ENCODE results near the gene LIPT2.
"Not testable (repeated sequence)": the region's sequence is repeated elsewhere in the genome, so short reads cannot be mapped to it uniquely, and the experiment has no call there.

Gene LIPT2

DNA sequence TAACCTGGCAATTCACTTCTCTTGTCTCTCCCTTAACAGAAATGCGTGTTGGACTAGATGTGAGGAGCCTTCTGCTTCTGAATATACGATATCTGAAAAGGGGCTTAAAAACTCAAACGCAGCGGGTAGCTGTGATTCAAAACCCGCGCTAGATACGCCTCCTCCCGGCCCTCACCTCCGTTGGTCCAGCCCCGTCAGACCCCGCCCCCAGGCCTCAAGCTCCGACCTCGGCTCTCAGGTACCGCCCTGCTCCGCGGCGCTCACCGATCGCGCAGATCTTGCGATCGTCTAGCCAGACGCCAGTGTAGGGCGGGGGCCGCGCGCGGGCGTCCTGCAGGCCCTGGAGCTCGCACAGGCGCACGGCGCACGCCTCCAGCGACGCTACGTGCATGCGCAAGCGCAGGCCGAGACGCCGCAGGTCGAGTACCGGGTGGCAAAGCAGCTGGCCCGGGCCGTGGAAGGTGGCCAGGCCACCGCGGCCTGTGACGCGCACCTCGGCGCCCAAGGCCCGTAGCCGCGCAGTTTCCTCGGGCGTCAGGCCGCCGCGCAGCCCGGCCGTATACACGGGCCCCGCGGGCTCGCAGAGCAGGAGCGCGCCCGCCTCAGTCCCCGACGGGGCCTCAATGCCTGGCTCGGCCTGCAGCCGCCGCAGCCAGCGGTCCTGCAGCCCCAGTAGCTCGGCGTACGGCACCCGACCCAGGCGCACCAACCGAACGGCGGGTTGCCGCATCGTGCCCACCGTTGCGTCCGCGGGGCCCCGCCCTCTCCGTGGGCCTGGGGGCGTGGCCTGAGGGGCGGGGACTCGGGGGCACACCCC is at the start of gene LIPT2:
TSS of gene LIPT2 (minus strand) at position 751 of the 817 bp plus-strand sequence. CDS start at position 730, 21 bp downstream.
- DNase-seq = no peak

- no peak for DNase-seq
These were observed 47.9 kb upstream of the LIPT2 start for GRCh38 chr11:74541466-74541865.

DNA sequence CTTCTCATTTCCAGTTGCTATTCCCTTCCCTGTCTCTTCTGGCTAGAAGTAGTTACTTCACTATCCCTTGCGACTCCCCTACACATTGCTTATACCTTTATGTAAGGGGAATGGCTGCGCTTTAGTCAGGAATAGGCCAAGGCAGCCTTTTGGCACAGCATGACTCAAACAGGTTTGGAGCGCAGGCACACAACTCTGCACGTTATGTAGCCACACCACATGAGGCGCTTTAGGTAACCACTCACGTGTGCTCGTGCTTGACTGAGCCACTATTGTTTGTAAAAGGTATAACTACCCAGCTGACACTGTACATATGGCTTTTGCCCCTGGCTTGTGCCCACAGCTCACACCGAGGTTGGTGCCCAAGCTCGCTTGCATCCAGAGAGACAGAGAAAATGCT is 46.7 kb upstream of the LIPT2 start:
- no peak for DNase-seq

GRCh38 chr11:74538680-74539079 is 45.2 kb upstream of the LIPT2 start:
- no peak for DNase-seq

DNA sequence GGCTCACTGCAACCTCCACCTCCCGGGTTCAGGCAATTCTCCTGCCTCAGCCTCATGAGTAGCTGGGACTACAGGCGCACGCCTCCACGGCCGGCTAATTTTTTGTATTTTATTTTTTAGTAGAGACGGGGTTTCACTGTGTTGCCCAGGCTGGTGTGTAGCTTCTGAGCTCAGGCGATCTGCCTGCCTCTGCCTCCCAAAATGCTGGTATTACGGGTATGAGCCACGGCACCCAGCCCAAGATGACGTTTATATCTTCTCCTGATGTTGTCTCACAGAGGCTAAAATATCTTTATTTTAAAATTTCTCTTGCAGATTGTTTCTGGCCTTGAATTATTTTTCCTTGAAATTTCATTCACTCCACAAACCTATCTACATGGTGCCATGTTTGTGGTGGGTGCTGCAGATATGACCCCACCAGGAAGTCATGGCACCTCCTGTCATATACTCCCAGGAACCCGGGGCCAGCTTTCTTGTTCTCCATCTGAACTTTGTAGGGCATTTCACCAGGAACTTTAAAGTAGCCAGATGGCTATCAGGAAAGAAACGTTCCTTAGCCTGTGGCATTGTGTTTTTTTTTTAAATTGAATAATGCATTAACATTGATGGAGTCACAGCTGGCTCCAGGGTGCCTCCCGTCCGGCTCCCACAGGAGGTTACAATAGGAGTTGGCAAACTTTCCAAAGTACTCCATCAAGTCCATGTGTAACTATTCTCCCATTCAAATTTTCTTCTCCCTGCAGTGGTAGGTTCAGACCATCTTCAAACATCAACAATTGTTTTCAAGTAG is 42.0 kb upstream of the LIPT2 start:
- no peak for DNase-seq

DNA sequence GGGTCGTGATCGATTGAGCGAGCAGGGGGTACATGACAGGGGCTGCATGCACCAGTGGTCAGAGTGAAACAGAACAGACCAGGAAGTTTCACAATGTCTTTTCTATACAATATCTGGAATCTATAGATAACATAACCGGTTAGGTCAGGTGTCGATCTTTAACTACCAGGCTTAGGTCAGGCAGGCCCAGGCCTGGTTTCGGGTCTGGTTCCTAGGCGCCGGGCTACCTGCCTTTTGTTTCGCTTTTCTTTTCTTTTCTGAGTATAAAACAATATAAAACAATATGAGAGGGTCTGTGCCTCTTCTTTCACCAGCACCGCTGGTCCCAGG is 41.4 kb upstream of the LIPT2 start:
- not testable (repeated sequence) for DNase-seq

- no peak for DNase-seq
These were observed 40.9 kb upstream of the LIPT2 start for GRCh38 chr11:74534216-74534945.

DNA sequence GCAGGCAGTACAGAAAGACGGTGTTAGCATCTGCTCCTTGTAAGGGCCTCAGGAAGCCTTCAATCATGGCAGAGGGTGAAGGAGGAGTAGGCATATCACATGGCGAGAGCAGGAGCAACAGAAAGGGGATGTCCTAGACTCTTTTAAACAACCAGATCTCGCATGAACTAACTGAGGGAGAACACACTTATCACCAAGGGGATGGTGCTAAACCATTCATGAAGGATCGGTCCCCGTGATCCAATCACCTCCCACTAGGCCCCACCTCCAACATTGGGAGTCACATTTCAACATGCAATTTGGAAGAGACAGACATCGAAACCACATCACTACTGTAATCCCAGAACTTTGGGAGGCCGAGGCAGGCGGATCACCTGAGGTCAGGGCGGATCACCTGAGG is 39.9 kb upstream of the LIPT2 start:
- no peak for DNase-seq

DNA sequence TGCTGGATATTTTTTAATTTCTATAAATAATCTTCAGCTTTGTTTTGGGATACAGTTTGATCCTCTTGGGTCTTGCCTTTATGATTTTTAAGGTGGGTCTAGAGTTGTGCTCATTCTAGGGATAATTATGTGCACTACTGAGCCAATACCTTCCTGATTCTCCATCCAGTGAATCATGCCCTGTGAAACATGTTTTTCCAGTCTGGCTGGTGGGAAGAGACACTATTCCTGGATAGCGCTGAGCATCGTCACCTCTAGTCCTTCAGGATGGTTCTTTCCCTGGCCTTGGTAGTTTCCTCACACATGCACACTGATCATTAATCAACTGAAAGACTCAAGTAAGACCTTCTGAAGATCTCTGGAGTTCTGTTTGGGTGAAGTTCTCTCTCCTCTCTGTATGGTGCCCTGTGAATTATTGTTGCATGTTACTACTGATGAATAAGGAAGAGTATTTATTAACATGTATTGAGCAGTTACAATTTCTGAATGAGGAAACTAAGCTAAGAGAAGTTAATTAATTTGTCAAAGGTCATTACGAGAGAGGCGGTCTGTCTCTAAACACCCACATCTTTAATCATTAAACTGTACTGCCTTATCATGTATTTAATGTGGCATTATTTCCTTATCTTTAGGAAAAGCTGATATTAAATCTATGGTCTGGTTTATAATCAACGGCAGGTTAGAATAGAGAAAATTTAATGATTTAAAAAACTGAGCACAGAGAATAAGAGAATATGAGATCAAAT is 39.1 kb upstream of the LIPT2 start:
- DNase-seq = no peak

GRCh38 chr11:74524978-74525377 is 31.5 kb upstream of the LIPT2 start:
- no peak for DNase-seq

DNA sequence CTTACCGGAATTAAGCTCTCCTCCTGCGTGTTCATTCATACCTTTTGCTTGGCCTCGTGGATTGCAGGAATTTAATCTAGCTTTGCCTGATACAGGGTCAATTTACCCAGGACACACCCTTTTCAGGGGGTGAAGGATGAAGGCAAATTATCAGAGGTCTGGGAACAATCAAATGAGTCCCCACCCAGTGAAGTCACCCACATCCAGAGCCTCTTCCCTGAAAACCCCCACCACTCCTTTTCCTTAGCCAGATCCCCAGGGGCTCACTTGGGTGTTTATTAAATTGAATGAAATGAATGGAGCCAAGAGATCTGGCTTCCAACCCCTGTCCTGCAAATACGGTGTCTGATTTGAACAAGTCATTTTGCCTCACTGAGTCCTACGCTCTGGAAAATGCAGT is 31.0 kb upstream of the LIPT2 start:
- DNase-seq = no peak

DNA sequence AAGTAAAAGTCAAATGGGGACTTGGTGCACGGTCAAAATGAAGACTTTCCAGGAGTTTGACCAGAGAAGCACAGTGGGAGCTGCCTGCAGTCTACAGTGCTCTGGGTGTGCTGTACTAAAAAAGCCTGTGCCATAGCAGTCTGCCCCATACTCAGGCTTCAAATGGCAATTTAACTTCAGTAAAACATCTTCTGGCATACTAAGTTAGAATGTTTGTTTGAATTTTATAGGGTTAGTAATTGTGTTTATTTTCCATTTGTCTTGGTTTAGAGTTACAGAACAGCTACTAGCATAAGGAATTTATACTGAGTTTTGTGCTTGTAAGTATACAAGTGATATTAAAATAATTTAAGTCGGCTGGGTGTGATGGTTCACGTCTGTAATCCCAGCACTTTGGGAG is 29.3 kb upstream of the LIPT2 start:
- DNase-seq = no peak

GRCh38 chr11:74521666-74522252 is 28.2 kb upstream of the LIPT2 start:
- no peak for DNase-seq

DNA sequence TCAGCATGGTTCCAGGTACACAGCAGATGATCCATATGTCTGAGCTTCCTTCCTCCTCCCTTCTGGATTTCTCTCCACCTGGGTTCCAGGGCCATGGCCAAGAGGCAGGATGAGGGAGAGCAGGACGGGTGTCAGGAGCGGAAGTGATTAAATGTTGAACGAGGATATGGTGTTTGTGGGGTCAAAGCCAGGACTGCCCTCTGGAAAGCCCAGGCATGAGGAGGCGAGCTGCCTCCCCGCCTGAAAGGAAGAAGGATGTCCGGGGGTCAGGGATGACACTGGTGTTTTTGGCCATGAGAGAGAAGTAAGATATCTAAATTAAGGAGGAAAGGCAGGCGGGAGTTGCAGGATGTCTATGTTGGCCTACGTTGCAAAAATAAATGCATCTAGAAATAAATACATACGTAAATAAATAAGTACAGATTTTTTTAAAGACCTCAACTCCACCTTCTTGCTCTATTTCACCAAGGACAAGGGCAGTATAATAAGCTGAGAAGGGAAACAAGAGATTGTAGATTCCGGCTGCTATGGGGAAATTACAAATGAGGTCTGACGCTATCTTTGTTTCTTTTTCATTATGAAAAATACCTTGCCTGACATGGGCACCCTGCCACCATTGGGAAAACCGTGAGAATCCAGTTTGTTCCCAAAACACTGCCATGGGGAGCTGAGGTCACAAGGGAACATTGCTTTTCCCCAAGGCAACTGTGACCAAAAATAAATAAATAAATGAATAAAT is 27.6 kb upstream of the LIPT2 start:
- no peak for DNase-seq

- DNase-seq = no peak
These were observed 26.8 kb upstream of the LIPT2 start for GRCh38 chr11:74520316-74520715.

- DNase-seq = no peak
These were observed 26.2 kb upstream of the LIPT2 start for GRCh38 chr11:74519710-74520109.

GRCh38 chr11:74517592-74517991 is 24.1 kb upstream of the LIPT2 start:
- DNase-seq = not testable (repeated sequence)

DNA sequence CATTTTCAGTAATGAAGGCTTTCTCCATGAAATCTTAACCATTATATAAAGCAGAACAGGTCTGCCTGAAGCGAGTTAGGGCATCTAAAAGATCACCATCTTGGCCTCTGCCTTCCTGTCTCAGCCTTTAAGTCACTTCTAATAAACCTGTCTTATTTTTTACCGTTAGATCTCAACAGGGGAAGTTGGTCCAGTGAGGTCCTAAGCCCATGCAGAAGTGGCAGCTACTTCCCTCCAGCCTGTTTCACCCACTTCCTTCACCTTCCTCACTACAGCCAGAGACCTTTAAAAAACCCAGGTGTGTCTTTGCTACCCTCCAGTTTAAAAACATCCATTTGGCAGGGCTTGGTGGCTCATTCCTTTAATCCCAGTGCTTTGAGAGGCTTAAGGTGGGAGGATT is 14.1 kb upstream of the LIPT2 start:
- no peak for DNase-seq

DNA sequence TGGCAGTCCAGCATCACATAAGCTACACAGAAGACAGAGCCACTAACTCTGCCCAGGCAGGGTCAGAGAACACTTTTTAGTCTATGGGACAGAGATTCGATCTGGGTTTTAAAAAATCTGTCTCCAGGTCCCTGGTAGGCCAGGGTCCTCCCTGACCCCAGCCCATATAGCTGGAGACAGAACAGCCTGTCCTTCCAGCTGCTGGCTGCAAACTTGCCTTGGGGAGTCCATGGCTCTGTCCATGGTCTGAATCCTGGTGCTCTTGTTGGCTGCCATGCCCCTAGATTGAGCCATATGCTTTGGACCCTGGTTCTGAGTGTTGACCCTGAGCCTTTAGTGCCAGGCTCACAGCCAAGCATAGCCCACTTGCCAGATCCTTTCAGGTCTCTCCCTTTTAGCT is 13.3 kb upstream of the LIPT2 start:
- no peak for DNase-seq

GRCh38 chr11:74505911-74506310 is 12.4 kb upstream of the LIPT2 start:
- DNase-seq = no peak

- no peak for DNase-seq
These were observed 10.7 kb upstream of the LIPT2 start for GRCh38 chr11:74504100-74504691.

All from cortex of kidney (tissue), 1 donor.